HepG2 (cell line): ENCODE results near the gene IRS1. TPM values are rescaled to one million over a fixed set of nuclear protein-coding genes. Genes with fewer than 3 reads are reported as not detected.
A peak's percentile ranks its signal among the peaks of the same experiment; 100 is the strongest.

Experiments
- ATAD3A ChIP-seq: sonication (generic); formaldehyde crosslinking; IDR thresholded peaks from 2 replicates; pipeline ENCODE4 v1.4.0; 2020; ENCODE audit warnings: missing genetic modification reagents
- HMGA1 ChIP-seq: sonication (generic); formaldehyde crosslinking; conservative IDR thresholded peaks from 2 replicates; pipeline ENCODE4 v1.4.0; 2020; ENCODE audit warnings: missing genetic modification reagents
- IKZF4 ChIP-seq: sonication (generic); formaldehyde crosslinking; IDR thresholded peaks from 2 replicates; pipeline ENCODE4 v1.5.1; 2020; ENCODE audit warnings: borderline replicate concordance, mild to moderate bottlenecking, low read depth, missing genetic modification reagents; ENCODE audit errors: not compliant biosample characterization
- MAX ChIP-seq: IDR thresholded peaks from 2 replicates; pipeline ENCODE4 v1.6.1; 2012; ENCODE audit warnings: inconsistent platforms
- MXD4 ChIP-seq: IDR thresholded peaks from 2 replicates; pipeline ENCODE4 v1.6.1; 2016; ENCODE audit warnings: mild to moderate bottlenecking, missing biosample characterization, missing genetic modification reagents
- SKI ChIP-seq: fragments of 450-650 bp; IDR thresholded peaks from one replicate; pipeline ENCODE4 v1.6.1; 2018; ENCODE audit warnings: mild to moderate bottlenecking; ENCODE audit not compliant: partially characterized antibody
- TP53 ChIP-seq: sonication (generic); formaldehyde crosslinking; conservative IDR thresholded peaks from 2 replicates; pipeline ENCODE4 v1.4.0; 2020; ENCODE audit warnings: missing genetic modification reagents
- U2AF2 ChIP-seq: fragments of 200-400 bp; formaldehyde crosslinking; IDR thresholded peaks from 2 replicates; pipeline ENCODE4 v1.6.1; 2017; ENCODE audit warnings: low read depth, mild to moderate bottlenecking, low read length
- ZBTB40 ChIP-seq, 2 experiments: fragments of 450-650 bp in 1 of 2; sonication (generic) in 1 of 2; formaldehyde crosslinking in 1 of 2; IDR thresholded peaks; 2 replicates each; pipeline versions ENCODE4 v1.6.1 to v1.8.0; 2016 to 2022; ENCODE audit warnings: antibody characterized with exemption in 1 of 2, mild to moderate bottlenecking in 1 of 2, missing genetic modification reagents in 1 of 2
- ZFP41 ChIP-seq: sonication (generic); formaldehyde crosslinking; IDR thresholded peaks from 2 replicates; pipeline ENCODE4 v1.4.0; 2020; ENCODE audit warnings: mild to moderate bottlenecking, missing genetic modification reagents, borderline replicate concordance
- ZNF280B ChIP-seq: sonication (generic); formaldehyde crosslinking; IDR thresholded peaks from 2 replicates; pipeline ENCODE4 v1.5.0; 2020; ENCODE audit warnings: missing genetic modification reagents, mild to moderate bottlenecking, borderline replicate concordance
- ZNF468 ChIP-seq: sonication (generic); formaldehyde crosslinking; IDR thresholded peaks from 2 replicates; pipeline ENCODE4 v1.8.0; 2022; ENCODE audit warnings: mild to moderate bottlenecking, moderate library complexity, missing genetic modification reagents
- ZNF607 ChIP-seq: sonication (generic); formaldehyde crosslinking; IDR thresholded peaks from 2 replicates; pipeline ENCODE4 v1.5.1; 2020; ENCODE audit warnings: missing genetic modification reagents, mild to moderate bottlenecking, borderline replicate concordance
- ZNF703 ChIP-seq: sonication (generic); formaldehyde crosslinking; IDR thresholded peaks from 2 replicates; pipeline ENCODE4 v1.5.1; 2020; ENCODE audit warnings: missing genetic modification reagents, mild to moderate bottlenecking, moderate library complexity, borderline replicate concordance
- polyA plus RNA-seq, 8 experiments: library from polyadenylated mRNA; depleted of rRNA in 3 of 8; stranded (reverse) in 7 of 8; unstranded in 1 of 8; fragments of >200 nt; fragmentation: Illumina TruSeq in 4 of 8; extraction: Trizol in 4 of 8; gene quantifications; 2 replicates each; pipeline versions ENCODE4 v1.2.1 to v1.2.3, GENCODE V29; 2011 to 2016; ENCODE audit warnings: low read depth in 4 of 8, missing spikeins in 1 of 8, mixed read lengths in 1 of 8; ENCODE audit not compliant: insufficient read depth in 1 of 8
- total RNA-seq, 5 experiments: library from RNA; depleted of rRNA; stranded (reverse); fragments of >200 nt; fragmentation: Illumina TruSeq; extraction: Trizol; gene quantifications; 2 replicates each; pipeline ENCODE4 v1.2.3, GENCODE V29; 2016; ENCODE audit warnings: low read depth in 1 of 5

IRS1 gene
- total and polyA plus RNA-seq, 2 of the 13 experiments (the other 11 are each of a cell fraction or from before 2014, with no cell fraction given): 8.7 to 9.0 TPM

GRCh38 chr2:226795281-226796011 is 4.2 kb downstream of the IRS1 start (continued):
- TF ChIP-seq ZBTB40 (IDR thresholded peaks at IDR 0.05): no peak
- 0 out of 2 replicates have a peak, but pooled peaks have one; percentile 57 for TF ChIP-seq ZBTB40 (CRISPR knock-in tag; IDR thresholded peaks at IDR 0.05)
- no peak for TF ChIP-seq TP53 (CRISPR knock-in tag)
- TF ChIP-seq ZFP41 (CRISPR knock-in tag): no peak
- 0 out of 2 replicates have a peak, but pooled peaks have one; percentile 41 for TF ChIP-seq MXD4 (CRISPR knock-in tag)
- no peak for TF ChIP-seq ZNF607 (CRISPR knock-in tag)
- no peak for TF ChIP-seq ATAD3A (CRISPR knock-in tag)
- TF ChIP-seq HMGA1: no peak
- no peak for TF ChIP-seq MAX
- TF ChIP-seq ZNF280B (CRISPR knock-in tag): 0 out of 2 replicates have a peak, but pooled peaks have one; percentile 46
- no peak for TF ChIP-seq IKZF4 (CRISPR knock-in tag)
- TF ChIP-seq SKI: no peak
- no peak for TF ChIP-seq ZNF468 (CRISPR knock-in tag)
- TF ChIP-seq U2AF2: no peak
- TF ChIP-seq ZNF703 (CRISPR knock-in tag): no peak
